Inferior parietal cortex (tissue), 1 donor: ENCODE measurements around the gene THBD.
"Not testable (repeated sequence)": the region's sequence is repeated elsewhere in the genome, so short reads cannot be mapped to it uniquely, and the experiment has no call there.

Experiments used
- DNase-seq: peaks from one replicate; pipeline ENCODE4 v3.0.0-alpha.2; 2016; ENCODE audit errors: extremely low spot score

THBD gene

DNA sequence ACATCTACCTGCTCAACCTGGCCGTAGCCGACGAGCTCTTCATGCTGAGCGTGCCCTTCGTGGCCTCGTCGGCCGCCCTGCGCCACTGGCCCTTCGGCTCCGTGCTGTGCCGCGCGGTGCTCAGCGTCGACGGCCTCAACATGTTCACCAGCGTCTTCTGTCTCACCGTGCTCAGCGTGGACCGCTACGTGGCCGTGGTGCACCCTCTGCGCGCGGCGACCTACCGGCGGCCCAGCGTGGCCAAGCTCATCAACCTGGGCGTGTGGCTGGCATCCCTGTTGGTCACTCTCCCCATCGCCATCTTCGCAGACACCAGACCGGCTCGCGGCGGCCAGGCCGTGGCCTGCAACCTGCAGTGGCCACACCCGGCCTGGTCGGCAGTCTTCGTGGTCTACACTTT, 13.7 kb downstream of the THBD start:
- no peak for DNase-seq

- no peak for DNase-seq
These were observed 14.5 kb downstream of the THBD start, which contains the start of gene SSTR4 for GRCh38 chr20:23034721-23035671. TSS of gene SSTR4 (plus strand) at chr20:23035312. CDS start at chr20:23035484, 172 bp downstream.

- DNase-seq, result no peak
These were observed 15.6 kb downstream of the THBD start for GRCh38 chr20:23033918-23034317.

DNA sequence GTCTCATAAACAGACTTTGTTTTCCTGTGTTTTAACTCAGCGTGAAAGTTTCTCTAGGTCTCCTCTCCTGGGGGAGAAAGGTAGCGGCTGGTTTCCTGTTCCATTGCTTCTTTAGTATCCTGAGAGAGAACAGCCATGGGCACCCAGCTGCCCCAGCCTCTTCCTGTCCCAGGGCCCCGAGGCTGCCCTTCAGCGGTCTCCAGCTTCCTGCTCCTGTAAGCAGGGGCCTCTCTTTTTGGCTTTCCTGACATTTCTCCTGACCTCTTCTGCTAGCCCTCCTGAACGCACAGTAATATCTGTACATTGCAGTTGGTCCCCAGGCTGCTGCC, 16.8 kb downstream of the THBD start:
- DNase-seq, result no peak

- DNase-seq, result no peak
These were observed 17.3 kb downstream of the THBD start for GRCh38 chr20:23032056-23032749.

GRCh38 chr20:23031346-23031745, 18.1 kb downstream of the THBD start:
- DNase-seq, result no peak

DNA sequence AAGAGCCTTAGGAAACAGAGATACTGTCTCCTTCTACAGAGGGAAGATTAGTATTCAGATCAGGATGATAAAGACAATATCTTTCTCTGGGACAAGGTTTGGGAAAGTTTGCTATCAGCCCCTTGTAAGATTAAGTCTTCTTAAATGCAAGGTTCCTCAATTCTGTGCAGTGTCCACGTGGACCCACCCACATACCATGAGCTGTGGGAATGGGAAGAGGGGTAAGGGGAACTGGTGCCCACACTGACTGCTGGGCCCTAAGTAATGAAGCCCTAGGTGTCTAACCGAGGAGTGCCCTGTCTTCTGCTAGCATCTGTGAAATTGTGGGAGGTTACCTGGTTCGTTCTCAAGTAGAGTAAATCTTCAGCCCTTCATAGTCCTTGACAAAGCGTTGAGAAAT, 20.1 kb downstream of the THBD start:
- DNase-seq, result no peak

GRCh38 chr20:23028392-23028791, 21.1 kb downstream of the THBD start:
- no peak for DNase-seq

- DNase-seq, result no peak
These were observed 21.8 kb downstream of the THBD start for GRCh38 chr20:23027721-23028120.

DNA sequence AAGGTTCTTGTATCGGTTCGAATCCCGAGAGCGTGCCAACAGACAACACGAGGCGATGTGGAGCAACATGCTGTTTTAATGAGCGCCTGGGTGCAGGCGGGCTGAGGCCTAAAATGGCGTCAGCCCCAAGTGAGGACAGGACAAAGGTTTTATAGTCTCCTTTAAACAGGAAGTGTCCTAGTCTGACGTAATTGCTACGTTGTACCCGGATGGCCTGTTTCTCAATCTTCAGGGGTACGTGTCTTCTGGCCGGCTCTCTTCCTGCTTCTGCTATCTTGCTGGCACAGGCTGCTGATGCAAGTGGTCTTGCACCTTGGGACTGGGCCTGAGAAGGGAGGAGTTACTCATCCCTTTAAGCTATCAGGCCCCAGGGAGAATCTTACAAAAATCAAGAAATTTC, 24.0 kb downstream of the THBD start:
- not testable (repeated sequence) for DNase-seq

DNA sequence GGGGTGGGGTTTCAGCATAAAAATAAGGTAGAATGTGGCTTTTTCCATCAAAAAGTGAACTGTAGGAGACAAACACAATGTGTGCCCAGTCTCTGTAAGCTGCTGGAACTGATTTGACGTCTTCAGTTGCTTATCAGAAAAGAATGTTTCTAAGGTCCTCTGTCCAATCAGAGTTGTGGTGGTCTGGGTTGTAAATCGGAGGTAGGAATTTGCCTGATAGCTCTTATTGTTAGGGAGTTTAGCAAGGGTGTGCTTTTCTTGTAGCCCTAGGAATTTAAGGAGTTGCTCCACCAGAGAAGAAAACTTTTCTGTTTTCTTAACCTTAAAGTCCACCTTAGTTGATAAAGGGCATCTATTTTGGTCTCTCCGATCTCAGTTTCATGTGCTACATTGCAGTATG, 24.8 kb downstream of the THBD start:
- DNase-seq, result no peak

GRCh38 chr20:23023621-23024177, 25.8 kb downstream of the THBD start:
- DNase-seq, result no peak

DNA sequence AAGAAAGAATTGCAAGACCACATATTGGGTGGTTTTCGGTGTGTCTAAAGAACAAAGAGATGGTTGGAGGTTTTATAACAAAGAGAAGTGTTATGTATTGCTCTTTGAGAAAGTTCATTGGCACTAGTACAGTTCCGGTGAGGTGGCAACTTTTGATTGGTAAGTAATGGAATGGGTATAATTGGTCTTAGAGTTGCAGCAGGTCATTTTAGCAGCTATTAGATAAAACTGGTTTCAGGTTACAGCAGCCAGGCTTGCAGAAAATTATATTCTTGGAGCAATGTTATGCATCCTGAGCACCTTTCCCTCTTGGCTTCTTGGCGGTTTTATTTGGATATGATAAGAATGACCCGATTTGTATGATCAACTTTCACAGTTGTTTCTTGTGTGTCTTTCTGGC, 26.6 kb downstream of the THBD start:
- DNase-seq, result no peak

- DNase-seq, result no peak
These were observed 27.5 kb downstream of the THBD start for GRCh38 chr20:23021951-23022350.

- DNase-seq, result no peak
These were observed 27.9 kb downstream of the THBD start for GRCh38 chr20:23021541-23021940.

- no peak for DNase-seq
These were observed 29.0 kb downstream of the THBD start for GRCh38 chr20:23020230-23021018.

- DNase-seq, result no peak
These were observed 30.1 kb downstream of the THBD start for GRCh38 chr20:23019403-23019802.

- no peak for DNase-seq
These were observed 30.5 kb downstream of the THBD start for GRCh38 chr20:23018941-23019340.

- DNase-seq, result no peak
These were observed 31.0 kb downstream of the THBD start for GRCh38 chr20:23018432-23018831.

- DNase-seq, result no peak
These were observed 32.0 kb downstream of the THBD start for GRCh38 chr20:23017516-23017915.

- DNase-seq, result no peak
These were observed 36.0 kb downstream of the THBD start for GRCh38 chr20:23013429-23013828.
